ENCODE results near the gene MIA2. TPM values are rescaled to one million over a fixed set of nuclear protein-coding genes. Genes with fewer than 3 reads are reported as not detected.
A peak's percentile ranks its signal among the peaks of the same experiment; 100 is the strongest.

Gene MIA2
- polyA plus RNA-seq, 1 experiment = 16.5 TPM

DNA sequence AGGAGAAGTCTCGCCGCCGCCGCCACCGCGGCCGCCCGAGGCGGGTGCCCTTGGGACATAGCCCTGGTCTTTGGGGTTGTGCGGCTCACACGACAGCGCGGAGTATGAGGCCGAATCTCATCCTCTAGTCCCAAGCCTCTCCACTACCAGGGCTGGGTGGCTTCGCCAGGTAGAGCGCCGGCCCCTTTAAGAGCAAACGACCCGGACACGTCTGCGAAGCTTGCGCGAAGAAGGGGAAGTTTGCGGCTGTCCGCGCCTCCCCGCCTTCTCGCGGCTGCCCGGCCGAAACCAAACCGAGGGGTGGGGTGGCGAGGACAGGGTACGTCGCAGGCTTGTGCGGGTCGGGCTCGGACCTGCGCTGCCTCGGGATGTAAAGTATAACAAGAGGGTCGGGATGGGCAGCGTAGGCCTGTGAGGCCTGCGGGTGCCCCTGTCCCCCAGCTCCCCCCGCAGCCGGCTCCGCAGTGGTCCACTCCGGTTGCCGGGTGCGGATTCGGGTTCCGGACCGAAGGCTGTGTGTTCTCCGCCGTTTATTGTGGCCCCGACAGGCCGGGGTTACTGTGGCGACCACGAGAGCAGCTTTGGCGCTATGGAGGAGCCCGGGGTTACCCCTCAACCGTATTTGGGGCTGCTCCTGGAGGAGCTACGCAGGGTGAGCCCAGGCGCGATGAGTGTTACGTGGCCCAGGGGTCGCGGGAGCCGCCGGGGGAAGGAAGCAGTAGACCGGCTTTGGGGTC lies 33.3 kb downstream of the MIA2 start:
- peak overlapping the region; percentile 95 for H3K4me3 ChIP-seq (ENCODE audit: low read depth, low read length)
- H3K27me3 ChIP-seq (ENCODE audit: control insufficient read depth, insufficient read depth, low read length) = no peaks in the 10 kb centered on the region
- TF ChIP-seq, protein P1, sequence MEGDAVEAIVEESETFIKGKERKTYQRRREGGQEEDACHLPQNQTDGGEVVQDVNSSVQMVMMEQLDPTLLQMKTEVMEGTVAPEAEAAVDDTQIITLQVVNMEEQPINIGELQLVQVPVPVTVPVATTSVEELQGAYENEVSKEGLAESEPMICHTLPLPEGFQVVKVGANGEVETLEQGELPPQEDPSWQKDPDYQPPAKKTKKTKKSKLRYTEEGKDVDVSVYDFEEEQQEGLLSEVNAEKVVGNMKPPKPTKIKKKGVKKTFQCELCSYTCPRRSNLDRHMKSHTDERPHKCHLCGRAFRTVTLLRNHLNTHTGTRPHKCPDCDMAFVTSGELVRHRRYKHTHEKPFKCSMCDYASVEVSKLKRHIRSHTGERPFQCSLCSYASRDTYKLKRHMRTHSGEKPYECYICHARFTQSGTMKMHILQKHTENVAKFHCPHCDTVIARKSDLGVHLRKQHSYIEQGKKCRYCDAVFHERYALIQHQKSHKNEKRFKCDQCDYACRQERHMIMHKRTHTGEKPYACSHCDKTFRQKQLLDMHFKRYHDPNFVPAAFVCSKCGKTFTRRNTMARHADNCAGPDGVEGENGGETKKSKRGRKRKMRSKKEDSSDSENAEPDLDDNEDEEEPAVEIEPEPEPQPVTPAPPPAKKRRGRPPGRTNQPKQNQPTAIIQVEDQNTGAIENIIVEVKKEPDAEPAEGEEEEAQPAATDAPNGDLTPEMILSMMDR (IDR thresholded peaks at IDR 0.05; ENCODE audit: low read depth, low read length) = no peak
- H3K27ac ChIP-seq (ENCODE audit: low read depth, low read length) = peak overlapping the region; percentile 99
- peaks cover 4% of the 10 kb centered on the region for H3K9me3 ChIP-seq (ENCODE audit: control insufficient read depth, insufficient read depth, low read length)
- ChIA-PET CTCF (interaction anchor here (0.7 kb wide), 1 partner anchor 50 kb away, joined by 3 read pairs; no protein-coding TSS in a partner anchor), POLR2A (interaction anchor here (0.7 to 3.1 kb wide), 10 partner anchors 27 to 165 kb away, joined by 3 to 28 read pairs (median 4); partner anchors contain the start of genes FBXO33, GEMIN2, PNN and SEC23A)
- peak; percentile 51 for DNase-seq (ENCODE audit: low read depth, low spot score)

DNA sequence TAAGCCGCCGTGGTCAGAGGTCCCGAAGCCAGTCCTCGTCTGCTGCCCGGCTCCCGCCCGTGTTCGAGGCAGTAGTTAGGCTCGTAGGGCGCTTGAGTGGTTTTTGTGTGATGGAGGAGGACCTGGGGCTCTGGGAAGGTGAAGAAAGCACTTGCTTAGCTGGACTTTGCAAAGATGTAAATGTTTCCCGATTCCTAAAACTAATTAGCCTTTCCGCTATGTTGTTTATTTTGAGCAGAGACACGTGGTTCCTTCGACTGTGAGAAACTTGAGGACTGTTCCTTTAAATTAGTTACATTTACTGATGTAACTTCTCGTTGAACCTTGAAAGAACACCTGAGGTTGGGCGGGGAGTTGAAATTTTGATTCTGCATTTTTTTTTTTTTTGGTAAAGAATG lies 33.9 kb downstream of the MIA2 start:
- Histone ChIP-seq H3K4me3 (ENCODE audit: low read depth, low read length) (peak overlapping the region; percentile 95), H3K27ac (ENCODE audit: low read depth, low read length) (peak overlapping the region; percentile 99), H3K27me3 (ENCODE audit: control insufficient read depth, insufficient read depth, low read length) (no peaks in the 10 kb centered on the region), H3K9me3 (ENCODE audit: control insufficient read depth, insufficient read depth, low read length) (peaks cover 10% of the 10 kb centered on the region)
- no peak for DNase-seq (ENCODE audit: low read depth, low spot score)
- ChIA-PET POLR2A (interaction anchor here (0.7 to 2.4 kb wide), 8 partner anchors 26 to 165 kb away, joined by 3 to 28 read pairs (median 4); partner anchors contain the start of genes FBXO33, GEMIN2, SEC23A and TRAPPC6B), CTCF (no interaction called here)
- TF ChIP-seq, protein P1 (IDR thresholded peaks at IDR 0.05; ENCODE audit: low read depth, low read length) = no peak

DNA sequence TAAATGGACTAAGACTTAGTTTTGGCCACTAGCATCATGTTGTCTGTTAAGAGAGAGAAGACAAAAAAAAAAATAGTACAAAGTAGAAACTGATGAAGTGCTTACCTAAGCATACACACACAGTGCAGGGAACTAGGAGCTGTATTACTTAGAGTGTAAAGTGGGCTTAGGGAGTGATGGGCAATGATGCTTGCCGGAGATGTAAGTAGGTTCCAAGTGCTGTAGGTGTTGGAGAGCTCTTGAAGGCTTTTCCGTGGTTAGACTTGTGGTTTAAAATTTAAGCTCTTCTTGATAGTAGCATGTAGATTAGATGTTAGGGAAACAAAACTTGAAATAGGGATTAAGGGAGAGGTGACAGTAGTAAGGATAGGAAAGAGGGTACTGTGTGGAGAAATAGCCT lies 34.7 kb downstream of the MIA2 start:
- DNase-seq (ENCODE audit: low read depth, low spot score) = no peak
- no peaks in the 10 kb centered on the region for H3K27me3 ChIP-seq (ENCODE audit: control insufficient read depth, insufficient read depth, low read length)
- POLR2A ChIA-PET = interaction anchor here (0.8 kb wide), 1 partner anchor 98 kb away, joined by 4 read pairs; the partner anchor contains the start of gene TRAPPC6B
- TF ChIP-seq, protein P1 (IDR thresholded peaks at IDR 0.05; ENCODE audit: low read depth, low read length) = no peak
- CTCF ChIA-PET = no interaction called here
- H3K4me3 ChIP-seq (ENCODE audit: low read depth, low read length) = peak overlapping the region; percentile 95
- H3K9me3 ChIP-seq (ENCODE audit: control insufficient read depth, insufficient read depth, low read length) = peaks cover 13% of the 10 kb centered on the region
- no peak overlapping the region for H3K27ac ChIP-seq (ENCODE audit: low read depth, low read length)

DNA sequence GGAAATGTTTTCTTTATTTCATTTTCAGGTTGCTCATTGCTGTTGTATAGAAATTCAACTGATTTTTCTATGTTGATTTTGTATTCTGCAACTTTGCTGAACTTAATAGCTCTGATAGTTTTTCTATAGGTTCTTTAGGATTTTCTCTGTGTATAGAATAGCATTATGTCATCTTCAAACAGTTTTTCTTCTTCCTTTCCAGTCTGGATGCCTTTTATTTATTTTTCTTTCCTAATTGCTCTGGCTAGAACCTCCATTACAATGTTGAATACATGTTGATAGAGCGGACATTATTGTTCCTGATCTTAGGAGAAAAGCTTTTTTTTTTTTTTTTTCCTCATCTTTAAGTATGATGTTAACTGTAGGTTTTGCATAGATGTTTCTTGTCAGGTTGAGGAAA lies 39.2 kb downstream of the MIA2 start:
- no peaks in the 10 kb centered on the region for H3K27me3 ChIP-seq (ENCODE audit: control insufficient read depth, insufficient read depth, low read length)
- ChIA-PET CTCF (no interaction called here), POLR2A (no interaction called here)
- DNase-seq (ENCODE audit: low read depth, low spot score) = no peak
- no peak overlapping the region for H3K27ac ChIP-seq (ENCODE audit: low read depth, low read length)
- H3K9me3 ChIP-seq (ENCODE audit: control insufficient read depth, insufficient read depth, low read length) = peaks cover 13% of the 10 kb centered on the region
- no peak overlapping the region for H3K4me3 ChIP-seq (ENCODE audit: low read depth, low read length)
- TF ChIP-seq, protein P1 (IDR thresholded peaks at IDR 0.05; ENCODE audit: low read depth, low read length) = no peak

DNA sequence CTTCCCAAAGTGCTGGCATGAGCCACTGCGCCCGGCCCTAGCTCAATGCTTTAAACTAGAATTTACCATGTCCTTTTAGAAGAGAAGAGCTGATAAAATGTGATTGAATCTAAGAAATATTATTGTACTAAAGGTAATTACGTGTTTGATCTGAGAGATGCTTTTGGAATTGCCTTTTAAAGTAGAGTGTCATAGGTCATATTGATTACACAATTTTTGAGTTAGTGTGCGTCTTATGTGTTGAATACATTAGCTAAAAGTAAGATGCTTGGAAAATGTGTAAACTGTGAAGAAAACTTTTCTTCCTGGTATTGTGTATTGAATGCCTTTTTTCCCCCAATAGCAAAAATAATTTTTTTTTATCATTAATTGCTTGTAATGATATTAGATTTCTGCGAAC lies 41.7 kb downstream of the MIA2 start:
- POLR2A ChIA-PET = no interaction called here
- CTCF ChIA-PET = no interaction called here

More for the DNA sequence above, 41.7 kb downstream of the MIA2 start:
- H3K27me3 ChIP-seq (ENCODE audit: control insufficient read depth, insufficient read depth, low read length) = no peaks in the 10 kb centered on the region
- DNase-seq (ENCODE audit: low read depth, low spot score) = no peak
- H3K27ac ChIP-seq (ENCODE audit: low read depth, low read length) = no peak overlapping the region
- H3K9me3 ChIP-seq (ENCODE audit: control insufficient read depth, insufficient read depth, low read length) = peaks cover 13% of the 10 kb centered on the region
- H3K4me3 ChIP-seq (ENCODE audit: low read depth, low read length) = no peak overlapping the region
- TF ChIP-seq, protein P1 (IDR thresholded peaks at IDR 0.05; ENCODE audit: low read depth, low read length) = no peak
